Ishikawa (cell line): Measurements from ENCODE around the gene CLIP3.

ENCODE experiments used
- CREB1 ChIP-seq: IDR thresholded peaks from 2 replicates; pipeline ENCODE4 v1.6.1; 2012; ENCODE audit warnings: low read depth
- TCF12 ChIP-seq: IDR thresholded peaks from 2 replicates; pipeline ENCODE4 v1.6.1; 2012; ENCODE audit warnings: low read depth
- TF ChIP-seq, protein P1 (sequence below): IDR thresholded peaks from 2 replicates; pipeline ENCODE4 v1.6.1; 2012

DNA sequence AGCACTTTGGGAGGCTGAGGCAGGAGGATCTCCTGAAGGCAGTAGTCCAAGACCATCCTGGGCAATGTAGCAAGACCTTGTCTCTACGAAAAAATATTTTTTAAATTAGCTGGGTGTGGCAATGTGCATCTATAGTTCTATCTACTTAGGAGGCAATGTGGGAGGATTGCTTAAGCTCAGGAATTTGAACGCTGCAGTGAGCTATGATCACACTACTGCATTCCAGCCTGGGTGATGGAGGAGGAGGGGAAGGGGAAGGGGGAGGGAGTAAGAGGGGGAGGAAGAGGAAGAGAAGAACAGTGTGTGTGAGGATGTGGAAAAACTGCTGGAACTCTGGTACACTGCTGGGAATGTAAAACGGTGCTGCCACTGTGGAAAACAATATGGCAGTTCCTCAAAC, 9.2 kb upstream of the CLIP3 start:
- no peak for TF ChIP-seq TCF12
- TF ChIP-seq CREB1: no peak
- TF ChIP-seq, protein P1, sequence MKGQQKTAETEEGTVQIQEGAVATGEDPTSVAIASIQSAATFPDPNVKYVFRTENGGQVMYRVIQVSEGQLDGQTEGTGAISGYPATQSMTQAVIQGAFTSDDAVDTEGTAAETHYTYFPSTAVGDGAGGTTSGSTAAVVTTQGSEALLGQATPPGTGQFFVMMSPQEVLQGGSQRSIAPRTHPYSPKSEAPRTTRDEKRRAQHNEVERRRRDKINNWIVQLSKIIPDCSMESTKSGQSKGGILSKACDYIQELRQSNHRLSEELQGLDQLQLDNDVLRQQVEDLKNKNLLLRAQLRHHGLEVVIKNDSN: no peak
